Measurements from ENCODE around the gene LCTL. TPM values are rescaled to one million over a fixed set of nuclear protein-coding genes. Genes with fewer than 3 reads are reported as not detected.

The LCTL gene
- total and polyA plus RNA-seq, 2 experiments from 2014 or later = 1.8 TPM; not detected in 1

DNA sequence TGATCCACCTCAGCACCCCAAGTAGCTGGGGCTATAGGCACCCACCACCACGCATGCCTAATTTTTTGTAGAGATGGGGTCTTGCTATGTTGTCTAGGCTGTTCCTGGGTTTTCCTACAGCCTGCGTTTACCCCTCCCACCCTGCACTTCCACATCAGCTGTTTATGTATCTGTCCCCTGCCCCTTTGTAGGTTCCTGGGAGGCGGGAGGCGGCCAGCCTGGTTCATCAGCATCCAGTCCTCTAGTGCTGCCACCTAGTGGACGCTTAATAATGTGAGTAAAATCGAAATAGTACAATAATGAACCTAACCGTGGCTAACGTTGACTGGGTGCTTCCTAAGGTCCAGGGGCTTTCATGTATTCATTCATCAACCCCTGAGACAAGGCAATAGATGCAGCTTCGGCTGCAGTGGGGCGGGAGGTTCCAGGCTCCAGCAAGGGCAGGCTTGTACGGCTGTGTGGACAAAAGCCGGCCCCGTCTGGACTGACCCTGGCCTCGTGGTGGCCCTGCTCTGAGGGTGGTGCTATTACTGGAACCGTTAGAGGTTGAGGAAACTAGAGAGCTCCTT is 1.2 kb upstream of the LCTL start:
- no peak for TF ChIP-seq EZH2 (IDR thresholded peaks at IDR 0.05; ENCODE audit: borderline replicate concordance)
- TF ChIP-seq, protein P1, sequence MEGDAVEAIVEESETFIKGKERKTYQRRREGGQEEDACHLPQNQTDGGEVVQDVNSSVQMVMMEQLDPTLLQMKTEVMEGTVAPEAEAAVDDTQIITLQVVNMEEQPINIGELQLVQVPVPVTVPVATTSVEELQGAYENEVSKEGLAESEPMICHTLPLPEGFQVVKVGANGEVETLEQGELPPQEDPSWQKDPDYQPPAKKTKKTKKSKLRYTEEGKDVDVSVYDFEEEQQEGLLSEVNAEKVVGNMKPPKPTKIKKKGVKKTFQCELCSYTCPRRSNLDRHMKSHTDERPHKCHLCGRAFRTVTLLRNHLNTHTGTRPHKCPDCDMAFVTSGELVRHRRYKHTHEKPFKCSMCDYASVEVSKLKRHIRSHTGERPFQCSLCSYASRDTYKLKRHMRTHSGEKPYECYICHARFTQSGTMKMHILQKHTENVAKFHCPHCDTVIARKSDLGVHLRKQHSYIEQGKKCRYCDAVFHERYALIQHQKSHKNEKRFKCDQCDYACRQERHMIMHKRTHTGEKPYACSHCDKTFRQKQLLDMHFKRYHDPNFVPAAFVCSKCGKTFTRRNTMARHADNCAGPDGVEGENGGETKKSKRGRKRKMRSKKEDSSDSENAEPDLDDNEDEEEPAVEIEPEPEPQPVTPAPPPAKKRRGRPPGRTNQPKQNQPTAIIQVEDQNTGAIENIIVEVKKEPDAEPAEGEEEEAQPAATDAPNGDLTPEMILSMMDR (IDR thresholded peaks at IDR 0.05; ENCODE audit: poor library complexity) = peak; percentile 72
- TF ChIP-seq EZH2phosphoT487 (IDR thresholded peaks at IDR 0.05; ENCODE audit: low read depth, severe bottlenecking, unreplicated experiment) = no peak

DNA sequence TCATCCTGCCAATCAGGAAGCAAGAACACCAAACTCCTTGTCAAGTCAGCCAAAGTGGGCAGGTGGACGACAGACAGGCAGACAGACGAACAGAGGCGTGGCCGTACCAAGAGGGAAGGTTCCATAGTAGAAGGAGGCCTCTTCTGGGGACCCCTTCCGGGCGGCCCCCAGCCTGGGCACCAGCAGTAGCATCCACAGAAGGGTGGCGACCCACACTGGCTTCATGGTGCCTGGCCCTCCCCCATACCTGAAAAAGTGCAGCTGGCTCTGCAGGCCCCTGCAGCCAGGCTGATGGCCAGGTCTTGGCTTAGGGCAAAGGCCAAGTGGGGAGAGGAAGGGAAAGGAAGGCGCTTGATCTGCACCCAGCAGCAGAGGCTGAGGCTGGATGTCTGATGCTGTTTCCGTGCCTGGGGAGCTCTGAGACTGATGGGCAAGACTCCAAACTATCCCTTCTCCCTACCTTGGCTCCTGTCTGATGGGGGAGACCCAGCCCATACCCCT is 607 bp downstream of the LCTL start:
- H4K20me1 ChIP-seq (ENCODE audit: insufficient read depth, poor library complexity, severe bottlenecking) = no peaks in the 10 kb centered on the region
- H3K9me2 ChIP-seq (replicated peaks; ENCODE audit: insufficient read depth) = no peaks in the 10 kb centered on the region
- H3K79me2 ChIP-seq = no peaks in the 10 kb centered on the region
- no peak overlapping the region for H3K27ac ChIP-seq
- no peaks in the 10 kb centered on the region for H3K36me3 ChIP-seq (replicated peaks; ENCODE audit: insufficient read depth, low read depth)
- no peak overlapping the region for H2AFZ ChIP-seq
- H3K9me3 ChIP-seq (ENCODE audit: low read depth) = no peaks in the 10 kb centered on the region
- no peak overlapping the region for H3K4me3 ChIP-seq
- no peaks in the 10 kb centered on the region for H3K4me1 ChIP-seq (ENCODE audit: insufficient read depth)
- no peak overlapping the region for H3K4me2 ChIP-seq
- TF ChIP-seq EZH2phosphoT487 (IDR thresholded peaks at IDR 0.05; ENCODE audit: low read depth, severe bottlenecking, unreplicated experiment) (no peak), EZH2 (IDR thresholded peaks at IDR 0.05; ENCODE audit: borderline replicate concordance) (no peak)
- TF ChIP-seq, protein P1 (IDR thresholded peaks at IDR 0.05; ENCODE audit: poor library complexity) = no peak
- 87% methylated on average over 9 of the region's 9 CpGs for WGBS (ENCODE audit: low lambda C conversion rate, missing lambda C conversion rate)
- no peaks in the 10 kb centered on the region for H3K27me3 ChIP-seq
- no peak for DNase-seq (ENCODE audit: low spot score)

More for the DNA sequence above, 1.2 kb upstream of the LCTL start:
- Histone ChIP-seq H4K20me1 (ENCODE audit: insufficient read depth, poor library complexity, severe bottlenecking) (no peaks in the 10 kb centered on the region), H3K9me3 (ENCODE audit: low read depth) (no peaks in the 10 kb centered on the region), H3K27me3 (no peaks in the 10 kb centered on the region), H3K4me1 (ENCODE audit: insufficient read depth) (no peaks in the 10 kb centered on the region), H2AFZ (no peak overlapping the region), H3K27ac (no peak overlapping the region), H3K4me3 (no peak overlapping the region), H3K79me2 (no peaks in the 10 kb centered on the region), H3K4me2 (no peak overlapping the region), H3K36me3 (replicated peaks; ENCODE audit: insufficient read depth, low read depth) (no peaks in the 10 kb centered on the region), H3K9me2 (replicated peaks; ENCODE audit: insufficient read depth) (no peaks in the 10 kb centered on the region)
- peak; percentile 90 for DNase-seq (ENCODE audit: low spot score)
- 38% methylated on average over 15 of the region's 15 CpGs for WGBS (ENCODE audit: low lambda C conversion rate, missing lambda C conversion rate)

DNA sequence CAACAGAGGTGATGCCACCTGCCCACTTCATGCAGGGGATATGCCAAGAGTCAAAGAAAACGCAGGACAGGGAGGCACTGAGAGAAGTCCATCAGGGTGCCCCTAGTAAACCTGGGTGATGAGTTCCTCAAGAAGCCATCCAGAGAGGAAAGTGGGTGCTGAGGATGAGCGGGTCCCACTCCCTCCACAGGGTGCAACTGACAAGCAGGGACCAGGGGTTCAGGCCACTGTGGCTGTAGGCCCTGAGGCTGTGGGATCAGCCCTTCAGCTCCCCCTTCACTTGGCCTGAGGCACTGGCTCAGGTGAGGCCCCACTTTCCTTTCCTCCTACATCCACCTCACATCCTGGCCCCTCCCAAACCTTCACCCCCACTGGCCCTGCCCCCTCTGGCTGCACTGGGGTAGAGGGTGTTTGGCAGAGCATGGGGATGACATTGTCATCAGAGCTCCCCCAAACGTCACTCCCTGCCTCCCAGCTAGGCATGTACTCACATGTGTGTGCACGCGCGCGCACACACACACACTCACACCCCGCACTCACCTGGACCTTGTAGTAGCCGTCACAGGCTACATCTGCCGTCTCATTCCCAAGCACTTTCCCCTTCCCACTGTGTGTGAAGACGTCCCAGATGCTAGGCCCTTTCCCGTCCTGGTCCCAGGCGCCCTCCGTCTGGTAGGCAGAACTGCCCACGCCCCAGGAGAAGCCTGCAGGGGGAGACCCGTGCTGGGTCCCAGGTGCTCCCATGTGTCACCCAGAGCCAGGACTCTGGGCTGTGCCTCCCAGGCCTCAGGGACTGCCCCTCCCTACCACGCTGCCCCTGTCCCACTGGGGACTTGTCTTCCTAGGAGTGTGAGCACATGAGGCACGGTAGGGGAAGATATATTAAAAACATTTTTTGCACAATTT is 1.4 kb downstream of the LCTL start:
- no peak for DNase-seq (ENCODE audit: low spot score)

More for the DNA sequence above, 1.4 kb downstream of the LCTL start:
- WGBS (ENCODE audit: low lambda C conversion rate, missing lambda C conversion rate) = 91% methylated on average over 18 of the region's 18 CpGs
- Histone ChIP-seq H2AFZ (no peak overlapping the region), H4K20me1 (ENCODE audit: insufficient read depth, poor library complexity, severe bottlenecking) (no peaks in the 10 kb centered on the region), H3K9me2 (replicated peaks; ENCODE audit: insufficient read depth) (no peaks in the 10 kb centered on the region), H3K27ac (no peak overlapping the region), H3K79me2 (no peaks in the 10 kb centered on the region), H3K4me1 (ENCODE audit: insufficient read depth) (no peaks in the 10 kb centered on the region), H3K4me2 (no peak overlapping the region), H3K36me3 (replicated peaks; ENCODE audit: insufficient read depth, low read depth) (no peaks in the 10 kb centered on the region), H3K9me3 (ENCODE audit: low read depth) (no peaks in the 10 kb centered on the region), H3K27me3 (no peaks in the 10 kb centered on the region), H3K4me3 (no peak overlapping the region)
- TF ChIP-seq EZH2phosphoT487 (IDR thresholded peaks at IDR 0.05; ENCODE audit: low read depth, severe bottlenecking, unreplicated experiment) = no peak
- TF ChIP-seq, protein P1 (IDR thresholded peaks at IDR 0.05; ENCODE audit: poor library complexity) = no peak
- TF ChIP-seq EZH2 (IDR thresholded peaks at IDR 0.05; ENCODE audit: borderline replicate concordance) = no peak

All from hepatocyte (in vitro differentiated cells).